Tibial nerve (tissue), 4 donors: ENCODE measurements around the gene UPF1. TPM values are rescaled to one million over a fixed set of nuclear protein-coding genes. Genes with fewer than 3 reads are reported as not detected.

Experiments used
- DNase-seq, 2 donors: peaks; one replicate each; pipeline ENCODE4 v3.0.0-alpha.2; 2019; ENCODE audit warnings: low spot score in 2 of 2
- H3K27ac ChIP-seq, 4 donors: fragments of 200-600 bp; sonication (generic) in 3 of 4; one replicate each; pipeline ENCODE4 v1.5.1; 2017 to 2019; ENCODE audit warnings: mild to moderate bottlenecking in 1 of 4
- H3K27me3 ChIP-seq, 2 donors: fragments of 200-600 bp; sonication (generic) in 1 of 2; one replicate each; pipeline versions ENCODE4 v1.5.1 to v1.6.0; 2017 to 2019
- H3K36me3 ChIP-seq, 3 donors: fragments of 200-600 bp; sonication (generic); one replicate each; pipeline ENCODE4 v1.5.1; 2018 to 2019
- H3K4me1 ChIP-seq, 4 donors: fragments of 200-600 bp; sonication (generic) in 3 of 4; one replicate each; pipeline ENCODE4 v1.5.1; 2017 to 2019
- H3K4me3 ChIP-seq, 4 donors: fragments of 200-600 bp; sonication (generic) in 3 of 4; one replicate each; pipeline ENCODE4 v1.5.1; 2017 to 2019; ENCODE audit warnings: mild to moderate bottlenecking in 1 of 4, moderate library complexity in 1 of 4
- H3K9me3 ChIP-seq, 4 donors: fragments of 200-600 bp; sonication (generic) in 3 of 4; one replicate each; pipeline ENCODE4 v1.5.1; 2017 to 2019
- EP300 ChIP-seq, 2 donors: sonication (generic); formaldehyde crosslinking; IDR thresholded peaks; one replicate each; pipeline ENCODE4 v1.6.1; 2017; ENCODE audit warnings: antibody characterized with exemption in 2 of 2, mild to moderate bottlenecking in 1 of 2
- POLR2A ChIP-seq, 2 donors: fragments of 450-650 bp; IDR thresholded peaks; one replicate each; pipeline ENCODE4 v1.6.1; 2017; ENCODE audit warnings: antibody characterized with exemption in 2 of 2, mild to moderate bottlenecking in 2 of 2, moderate library complexity in 2 of 2
- WGBS, 2 donors: methylation state at CpG; one replicate each; pipeline ENCODE4 v1.1.5; 2018; 5-methylcytosine and 5-hydroxymethylcytosine counted together
- total RNA-seq, 4 donors: library from RNA; depleted of rRNA; stranded (reverse); fragments of >200 nt; gene quantifications; one replicate each; pipeline ENCODE4 v1.1.0, GENCODE V29; 2016
- TF ChIP-seq, protein P1 (sequence below), 5 experiments: fragments of 200-600 bp in 3 of 5; fragments of 450-650 bp in 2 of 5; sonication (generic) in 3 of 5; IDR thresholded peaks; one replicate each; pipeline ENCODE4 v1.5.1; 2016 to 2019; ENCODE audit warnings: antibody characterized with exemption in 5 of 5, mild to moderate bottlenecking in 3 of 5, moderate library complexity in 2 of 5

The UPF1 gene
- total RNA-seq, 4 donors from 2014 or later, result 75.6 to 117 (median 87.9) TPM

DNA sequence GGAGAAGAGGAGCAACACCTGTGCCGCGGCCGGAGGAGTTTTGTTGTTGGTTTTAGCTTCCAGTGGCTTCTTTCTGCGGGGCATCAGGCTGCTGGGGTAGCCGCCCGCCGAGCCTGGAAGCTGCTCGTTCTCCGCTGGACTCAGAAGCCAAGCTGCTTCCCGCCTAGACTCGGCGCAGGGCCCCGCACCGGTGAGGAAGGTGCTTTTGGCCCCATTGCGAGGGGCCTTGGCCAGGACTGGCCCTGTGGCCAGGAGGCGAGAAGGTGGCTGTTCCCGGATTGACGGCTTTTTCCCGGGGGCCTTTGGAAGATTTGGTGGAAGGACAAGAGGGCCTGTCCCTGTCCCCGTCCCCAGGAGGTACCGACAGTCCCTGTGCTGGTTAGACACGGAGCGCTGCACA lies 35.4 kb downstream of the UPF1 start:
- Histone ChIP-seq H3K4me1 (peaks cover 0 to 22% (median 10%) of the 10 kb centered on the region in 4 donors), H3K27me3 (no peaks in the 10 kb centered on the region), H3K4me3 (no peak overlapping the region), H3K9me3 (no peaks in the 10 kb centered on the region), H3K36me3 (peaks cover 11 to 75% (median 31%) of the 10 kb centered on the region in 3 donors), H3K27ac (no peak overlapping the region)
- 88 to 92% methylated on average over 20 to 22 of the region's 23 CpGs for WGBS, 2 donors
- no peak for TF ChIP-seq POLR2A (IDR thresholded peaks at IDR 0.05)
- no peak for DNase-seq

DNA sequence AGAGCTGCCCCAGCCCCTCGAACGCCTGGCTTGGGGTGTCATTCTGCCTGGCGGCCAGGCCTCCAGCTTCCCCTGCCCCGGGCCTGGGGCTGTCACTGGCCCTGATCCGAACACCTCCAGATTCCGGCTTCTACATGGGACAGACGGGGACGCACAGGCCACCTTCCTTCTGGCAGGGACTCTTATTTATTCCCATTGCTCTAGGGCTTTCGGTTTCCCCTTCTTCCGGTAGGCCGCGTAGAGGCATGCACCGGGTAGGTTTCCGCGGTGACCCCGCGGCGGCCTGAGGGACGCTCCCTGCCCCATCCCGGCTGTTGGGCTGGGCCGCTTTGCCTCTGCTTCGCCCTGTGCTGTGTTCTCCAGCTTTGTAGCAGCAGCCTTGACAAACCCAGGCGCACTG lies 36.0 kb downstream of the UPF1 start:
- WGBS, 2 donors, result 94 to 95% methylated on average over 23 of the region's 23 CpGs

DNA sequence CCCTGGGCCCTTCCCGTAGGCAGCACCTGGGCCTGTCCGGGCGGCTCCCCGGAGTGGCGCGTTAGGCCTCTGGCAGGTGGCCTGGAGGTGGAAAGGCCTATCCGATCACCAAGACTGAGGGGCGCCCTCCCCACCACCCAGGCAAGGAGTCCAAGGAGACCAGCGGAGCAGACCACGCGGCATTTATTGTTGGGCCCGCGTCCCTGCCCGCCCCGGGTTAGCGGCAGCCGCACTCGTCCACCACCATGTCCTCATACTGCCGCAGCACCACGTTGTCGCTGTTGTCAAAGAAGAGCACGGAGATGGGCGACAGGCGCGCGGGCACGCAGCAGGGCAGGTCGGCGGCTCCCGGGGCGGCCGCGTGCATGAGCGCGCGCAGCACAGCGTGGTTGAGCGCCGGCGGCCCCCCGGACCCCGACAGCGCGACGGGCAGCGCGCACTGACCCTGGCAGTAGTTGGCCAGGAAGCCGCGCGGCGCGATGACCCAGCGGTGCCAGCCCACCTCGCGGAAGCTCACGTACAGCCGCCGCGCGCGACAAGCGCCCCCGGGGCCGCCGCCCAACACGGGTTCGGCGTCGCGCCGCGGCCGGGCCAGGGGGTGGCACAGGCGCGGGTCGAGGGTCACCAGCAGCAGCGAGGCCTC lies 36.7 kb downstream of the UPF1 start:
- Histone ChIP-seq H3K4me1 (peaks cover 0 to 22% (median 10%) of the 10 kb centered on the region in 4 donors), H3K9me3 (no peaks in the 10 kb centered on the region), H3K27ac (no peak overlapping the region), H3K27me3 (no peaks in the 10 kb centered on the region), H3K36me3 (peaks cover 9 to 62% (median 23%) of the 10 kb centered on the region in 3 donors), H3K4me3 (no peak overlapping the region)
- TF ChIP-seq, protein P1, sequence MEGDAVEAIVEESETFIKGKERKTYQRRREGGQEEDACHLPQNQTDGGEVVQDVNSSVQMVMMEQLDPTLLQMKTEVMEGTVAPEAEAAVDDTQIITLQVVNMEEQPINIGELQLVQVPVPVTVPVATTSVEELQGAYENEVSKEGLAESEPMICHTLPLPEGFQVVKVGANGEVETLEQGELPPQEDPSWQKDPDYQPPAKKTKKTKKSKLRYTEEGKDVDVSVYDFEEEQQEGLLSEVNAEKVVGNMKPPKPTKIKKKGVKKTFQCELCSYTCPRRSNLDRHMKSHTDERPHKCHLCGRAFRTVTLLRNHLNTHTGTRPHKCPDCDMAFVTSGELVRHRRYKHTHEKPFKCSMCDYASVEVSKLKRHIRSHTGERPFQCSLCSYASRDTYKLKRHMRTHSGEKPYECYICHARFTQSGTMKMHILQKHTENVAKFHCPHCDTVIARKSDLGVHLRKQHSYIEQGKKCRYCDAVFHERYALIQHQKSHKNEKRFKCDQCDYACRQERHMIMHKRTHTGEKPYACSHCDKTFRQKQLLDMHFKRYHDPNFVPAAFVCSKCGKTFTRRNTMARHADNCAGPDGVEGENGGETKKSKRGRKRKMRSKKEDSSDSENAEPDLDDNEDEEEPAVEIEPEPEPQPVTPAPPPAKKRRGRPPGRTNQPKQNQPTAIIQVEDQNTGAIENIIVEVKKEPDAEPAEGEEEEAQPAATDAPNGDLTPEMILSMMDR (IDR thresholded peaks at IDR 0.05), result no peak
- TF ChIP-seq POLR2A (IDR thresholded peaks at IDR 0.05) (no peak), EP300 (IDR thresholded peaks at IDR 0.05) (no peak)
- 57 to 80% methylated on average over 54 to 64 of the region's 77 CpGs for WGBS, 2 donors
- no peak for DNase-seq

More for the DNA sequence above, 36.0 kb downstream of the UPF1 start:
- H3K27ac ChIP-seq, result no peak overlapping the region
- H3K4me1 ChIP-seq, result peaks cover 0 to 22% (median 10%) of the 10 kb centered on the region in 4 donors
- DNase-seq, result no peak
- H3K9me3 ChIP-seq, result no peaks in the 10 kb centered on the region
- no peaks in the 10 kb centered on the region for H3K27me3 ChIP-seq
- no peak overlapping the region for H3K4me3 ChIP-seq
- peaks cover 11 to 70% (median 31%) of the 10 kb centered on the region in 3 donors for H3K36me3 ChIP-seq
- no peak for TF ChIP-seq POLR2A (IDR thresholded peaks at IDR 0.05)

DNA sequence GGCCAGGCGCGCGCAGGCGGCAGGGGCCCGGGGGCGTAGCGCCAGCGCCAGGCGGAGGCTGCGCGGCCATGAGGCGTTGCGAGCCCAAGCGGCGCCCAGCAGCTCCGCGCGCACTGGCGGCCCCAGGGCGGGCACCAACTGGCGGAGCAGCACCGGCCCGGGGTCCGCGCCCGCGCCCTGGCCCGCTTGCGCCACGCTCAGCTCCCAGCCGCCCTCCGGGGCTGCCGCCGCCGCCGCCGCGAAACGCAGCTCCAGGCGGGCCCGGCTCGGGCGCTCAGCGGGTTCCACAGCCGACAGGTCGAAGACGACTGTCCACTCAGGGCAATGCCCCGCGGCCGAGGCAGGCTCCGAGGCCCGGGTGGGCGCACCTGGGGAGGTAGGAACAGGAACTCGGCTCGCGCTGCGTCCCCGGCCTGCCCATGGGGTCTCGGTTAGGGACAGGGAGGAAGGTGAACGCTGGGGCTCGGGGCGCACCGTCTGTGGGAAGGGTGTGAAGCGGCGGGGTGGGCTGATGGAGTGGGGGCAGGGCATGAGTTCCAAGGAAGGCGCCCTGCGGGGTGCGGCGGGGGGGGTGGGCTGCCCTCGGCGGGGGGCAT lies 37.4 kb downstream of the UPF1 start:
- DNase-seq, result no peak
- WGBS, 2 donors, result 51 to 69% methylated on average over 39 to 52 of the region's 71 CpGs
- H3K4me1 ChIP-seq, result peaks cover 0 to 22% (median 10%) of the 10 kb centered on the region in 4 donors
- no peaks in the 10 kb centered on the region for H3K9me3 ChIP-seq
- TF ChIP-seq, protein P1 (IDR thresholded peaks at IDR 0.05), result no peak
- no peak for TF ChIP-seq POLR2A (IDR thresholded peaks at IDR 0.05)
- TF ChIP-seq EP300 (IDR thresholded peaks at IDR 0.05), result no peak
- H3K27me3 ChIP-seq, result no peaks in the 10 kb centered on the region
- H3K4me3 ChIP-seq, result no peak overlapping the region
- peaks cover 6 to 58% (median 17%) of the 10 kb centered on the region in 3 donors for H3K36me3 ChIP-seq
- H3K27ac ChIP-seq, result no peak overlapping the region

DNA sequence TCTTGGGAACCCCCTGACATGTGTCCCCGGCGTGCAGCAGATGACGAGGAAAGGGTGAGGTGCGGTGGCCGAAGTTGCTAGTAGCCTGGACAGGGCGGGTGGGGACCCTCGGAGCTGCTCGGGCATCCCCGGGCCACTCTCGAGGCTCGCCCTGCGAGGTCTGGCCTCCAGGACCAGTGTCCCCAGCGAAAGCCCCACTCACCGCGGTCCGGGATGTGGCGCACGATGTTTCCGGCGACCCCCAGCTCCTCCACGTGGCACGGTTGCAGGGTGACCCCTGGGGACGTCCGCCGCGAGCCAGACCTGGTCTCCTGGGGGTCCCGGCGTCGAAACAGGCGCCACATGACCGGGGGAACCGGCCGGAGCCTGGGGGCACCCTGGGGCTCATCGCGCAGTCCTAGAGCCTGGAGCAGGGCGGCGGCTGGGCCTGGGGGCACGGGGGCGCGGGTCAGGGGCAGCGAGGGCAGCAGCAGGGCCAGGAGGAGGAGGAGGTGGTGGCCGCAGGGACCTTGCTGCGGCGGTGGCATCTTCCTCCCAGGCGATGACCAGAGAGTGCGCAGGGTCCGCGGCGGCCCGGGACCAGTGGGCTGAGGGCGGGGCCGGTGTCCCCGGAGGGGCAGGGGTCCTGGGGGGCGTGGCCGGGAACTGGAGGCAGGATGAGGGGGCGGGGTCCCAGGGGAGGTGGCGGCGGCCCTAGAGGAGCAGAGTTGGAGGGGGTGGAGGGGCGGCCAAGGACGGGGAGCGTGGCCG lies 38.2 kb downstream of the UPF1 start:
- Histone ChIP-seq H3K4me3 (no peak overlapping the region), H3K4me1 (peaks cover 0 to 22% (median 10%) of the 10 kb centered on the region in 4 donors), H3K27me3 (no peaks in the 10 kb centered on the region), H3K27ac (no peak overlapping the region), H3K36me3 (peaks cover 4 to 58% (median 16%) of the 10 kb centered on the region in 3 donors), H3K9me3 (no peaks in the 10 kb centered on the region)
- DNase-seq, result no peak
- TF ChIP-seq POLR2A (IDR thresholded peaks at IDR 0.05) (no peak), EP300 (IDR thresholded peaks at IDR 0.05) (no peak)
- TF ChIP-seq, protein P1 (IDR thresholded peaks at IDR 0.05), result no peak
- 51 to 58% methylated on average over 18 to 47 of the region's 62 CpGs for WGBS, 2 donors
